ENCODE data around the gene SLC6A6.

Gene SLC6A6

GRCh38 chr3:14457999-14458398 is 55.6 kb downstream of the SLC6A6 start:
- DNase-seq = peak; percentile 57

DNA sequence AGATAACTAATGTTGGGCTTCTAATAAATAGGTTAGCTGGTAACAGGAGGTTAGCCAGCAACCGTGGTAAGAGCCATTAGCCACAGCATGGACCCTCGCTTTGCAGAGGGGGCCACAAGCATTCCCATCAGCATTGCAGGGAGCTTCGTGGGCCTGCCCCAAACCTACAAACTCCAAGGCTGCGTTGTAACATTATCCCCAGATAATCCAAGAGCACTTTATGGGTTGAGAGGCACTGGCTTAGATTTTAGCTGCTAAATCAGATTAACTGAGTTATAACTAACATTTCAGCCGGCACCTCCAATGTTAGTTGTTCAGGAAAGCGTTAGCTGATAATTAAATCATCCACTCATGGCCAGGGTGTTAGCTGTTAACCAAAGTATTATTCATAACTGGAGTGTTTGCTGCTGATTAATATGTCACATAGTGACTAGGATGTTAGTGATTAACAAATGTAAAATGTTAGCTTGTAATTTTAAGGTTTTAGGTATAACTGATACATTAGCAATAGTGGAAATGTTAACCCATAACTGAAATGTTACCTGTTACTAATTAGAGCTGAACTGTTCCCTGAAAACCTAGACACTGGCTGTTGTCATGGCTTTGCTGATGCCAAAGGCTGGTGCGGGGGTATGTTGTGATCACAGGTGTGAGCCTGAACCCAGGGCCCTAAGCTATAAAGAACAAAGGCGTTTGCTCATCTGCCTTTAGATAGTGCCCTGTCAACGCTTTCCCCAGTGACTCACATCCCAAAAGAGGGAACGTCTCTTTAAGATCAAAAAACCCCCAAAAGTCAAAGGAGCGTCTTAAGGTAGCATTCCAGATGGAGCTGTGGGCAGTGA is 56.2 kb downstream of the SLC6A6 start:
- H3K4me3 Mint-ChIP-seq = no peak overlapping the region
- peaks cover 3% of the 10 kb centered on the region for H3K27me3 Mint-ChIP-seq (ENCODE audit: low read depth, poor library complexity)
- peaks cover 53% of the 10 kb centered on the region for H3K4me1 Mint-ChIP-seq
- no peak for TF ChIP-seq CTCF (IDR thresholded peaks at IDR 0.05)
- peak overlapping the region; percentile 93 for H3K27ac Mint-ChIP-seq
- H3K36me3 Mint-ChIP-seq (ENCODE audit: low read depth) = peaks cover 40% of the 10 kb centered on the region
- DNase-seq = no peak
- H3K9me3 Mint-ChIP-seq = no peaks in the 10 kb centered on the region

More at GRCh38 chr3:14457999-14458398, 55.6 kb downstream of the SLC6A6 start:
- peaks cover 35% of the 10 kb centered on the region for H3K36me3 Mint-ChIP-seq (ENCODE audit: low read depth)
- peak overlapping the region; percentile 30 for H3K4me3 Mint-ChIP-seq
- H3K9me3 Mint-ChIP-seq = no peaks in the 10 kb centered on the region
- no peak for TF ChIP-seq CTCF (IDR thresholded peaks at IDR 0.05)
- H3K4me1 Mint-ChIP-seq = peaks cover 53% of the 10 kb centered on the region
- peak overlapping the region; percentile 93 for H3K27ac Mint-ChIP-seq
- H3K27me3 Mint-ChIP-seq (ENCODE audit: low read depth, poor library complexity) = peaks cover 3% of the 10 kb centered on the region

DNA sequence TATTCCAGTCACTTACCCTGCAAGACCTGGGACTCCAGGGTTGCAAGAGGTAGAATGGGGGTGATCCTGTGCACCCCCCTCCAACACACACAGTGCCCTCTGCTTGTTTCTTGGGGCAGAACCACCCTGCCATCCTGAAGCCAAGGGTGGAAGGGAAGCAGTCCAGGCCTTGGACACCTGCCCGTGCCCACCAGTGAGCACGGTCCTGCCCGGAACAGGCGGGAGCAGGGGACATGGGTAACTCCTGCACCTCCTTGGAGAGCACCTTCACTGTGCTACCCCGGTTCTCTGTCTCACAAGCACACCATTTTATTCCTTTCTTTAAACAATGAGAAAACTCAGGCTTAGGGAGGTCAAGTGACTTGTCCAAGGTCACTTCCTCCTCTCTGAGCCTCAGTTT is 57.0 kb downstream of the SLC6A6 start:
- Mint-ChIP-seq H3K9me3 (no peaks in the 10 kb centered on the region), H3K4me1 (peaks cover 47% of the 10 kb centered on the region)

GRCh38 chr3:14459787-14460186 is 57.4 kb downstream of the SLC6A6 start:
- Mint-ChIP-seq H3K36me3 (ENCODE audit: low read depth) (peaks cover 41% of the 10 kb centered on the region), H3K9me3 (no peaks in the 10 kb centered on the region), H3K27me3 (ENCODE audit: low read depth, poor library complexity) (peaks cover 3% of the 10 kb centered on the region), H3K4me3 (no peak overlapping the region), H3K4me1 (peaks cover 43% of the 10 kb centered on the region), H3K27ac (no peak overlapping the region)
- no peak for DNase-seq
- TF ChIP-seq CTCF (IDR thresholded peaks at IDR 0.05) = no peak

More for the DNA sequence above, 57.0 kb downstream of the SLC6A6 start:
- Mint-ChIP-seq H3K27ac (no peak overlapping the region), H3K36me3 (ENCODE audit: low read depth) (peaks cover 41% of the 10 kb centered on the region), H3K4me3 (no peak overlapping the region), H3K27me3 (ENCODE audit: low read depth, poor library complexity) (peaks cover 3% of the 10 kb centered on the region)
- TF ChIP-seq CTCF (IDR thresholded peaks at IDR 0.05) = no peak
- no peak for DNase-seq

GRCh38 chr3:14460342-14461005 is 58.1 kb downstream of the SLC6A6 start:
- Mint-ChIP-seq H3K27ac (peak overlapping the region; percentile 39), H3K36me3 (ENCODE audit: low read depth) (peaks cover 42% of the 10 kb centered on the region), H3K4me3 (no peak overlapping the region), H3K27me3 (ENCODE audit: low read depth, poor library complexity) (peaks cover 3% of the 10 kb centered on the region), H3K9me3 (no peaks in the 10 kb centered on the region), H3K4me1 (peaks cover 43% of the 10 kb centered on the region)
- no peak for TF ChIP-seq CTCF (IDR thresholded peaks at IDR 0.05)
- no peak for DNase-seq
